BLaER1 (cell line): ENCODE results near the gene KCNMB3.
"Not testable (repeated sequence)": the region's sequence is repeated elsewhere in the genome, so short reads cannot be mapped to it uniquely, and the experiment has no call there.

Experiments used
- H3K27ac ChIP-seq: shearing (Covaris generic); formaldehyde crosslinking; 2 replicates; pipeline ENCODE4 v1.8.1; 2022
- H3K27me3 ChIP-seq: shearing (Covaris generic); formaldehyde crosslinking; 2 replicates; pipeline ENCODE4 v1.8.1; 2022
- H3K36me3 ChIP-seq: shearing (Covaris generic); formaldehyde crosslinking; 2 replicates; pipeline ENCODE4 v1.8.1; 2022
- H3K4me1 ChIP-seq: shearing (Covaris generic); formaldehyde crosslinking; 2 replicates; pipeline ENCODE4 v1.8.1; 2022
- H3K4me2 ChIP-seq: shearing (Covaris generic); formaldehyde crosslinking; 2 replicates; pipeline ENCODE4 v1.8.1; 2022
- H3K4me3 ChIP-seq: shearing (Covaris generic); formaldehyde crosslinking; 2 replicates; pipeline ENCODE4 v1.8.1; 2022
- H3K9ac ChIP-seq: shearing (Covaris generic); formaldehyde crosslinking; 2 replicates; pipeline ENCODE4 v1.8.1; 2022
- H3K9me3 ChIP-seq: shearing (Covaris generic); formaldehyde crosslinking; 2 replicates; pipeline ENCODE4 v1.8.1; 2022
- H4K20me1 ChIP-seq: shearing (Covaris generic); formaldehyde crosslinking; 2 replicates; pipeline ENCODE4 v1.8.1; 2022
- Cebpa-rat ChIP-seq: shearing (Covaris generic); IDR thresholded peaks from 2 replicates; pipeline ENCODE4 v1.8.1; 2022

KCNMB3 gene

GRCh38 chr3:179244878-179245277 is 6.0 kb downstream of the KCNMB3 start:
- H3K36me3 ChIP-seq, result no peaks in the 10 kb centered on the region
- H3K9ac ChIP-seq, result no peak overlapping the region
- no peak overlapping the region for H3K4me2 ChIP-seq
- no peak overlapping the region for H3K4me3 ChIP-seq
- H3K27me3 ChIP-seq, result no peaks in the 10 kb centered on the region
- no peak for TF ChIP-seq Cebpa-rat
- H3K27ac ChIP-seq, result no peak overlapping the region
- no peaks in the 10 kb centered on the region for H3K9me3 ChIP-seq
- H4K20me1 ChIP-seq, result no peaks in the 10 kb centered on the region
- no peaks in the 10 kb centered on the region for H3K4me1 ChIP-seq

GRCh38 chr3:179242859-179243258 is 8.1 kb downstream of the KCNMB3 start:
- not testable (repeated sequence) for H3K27me3 ChIP-seq, H3K27ac ChIP-seq, H3K9ac ChIP-seq, H3K36me3 ChIP-seq, H3K4me1 ChIP-seq, H4K20me1 ChIP-seq, H3K4me3 ChIP-seq, H3K9me3 ChIP-seq, H3K4me2 ChIP-seq

GRCh38 chr3:179240299-179240698 is 10.6 kb downstream of the KCNMB3 start:
- not testable (repeated sequence) for H3K4me3 ChIP-seq, H3K27ac ChIP-seq, H3K27me3 ChIP-seq, H3K9me3 ChIP-seq, H4K20me1 ChIP-seq, H3K4me1 ChIP-seq, H3K4me2 ChIP-seq, H3K36me3 ChIP-seq, H3K9ac ChIP-seq

- Histone ChIP-seq H3K27me3 (no peaks in the 10 kb centered on the region), H3K4me2 (peak overlapping the region; percentile 7; the same call in 1 of the 2 replicates), H3K4me3 (no peak overlapping the region), H3K9ac (no peak overlapping the region), H3K27ac (no peak overlapping the region), H3K36me3 (peaks cover 23% of the 10 kb centered on the region), H3K4me1 (peaks cover 8% of the 10 kb centered on the region; the same call in 1 of the 2 replicates), H4K20me1 (no peaks in the 10 kb centered on the region), H3K9me3 (no peaks in the 10 kb centered on the region)
- no peak for TF ChIP-seq Cebpa-rat
Measured at GRCh38 chr3:179236669-179237301, 14.1 kb downstream of the KCNMB3 start.

- Histone ChIP-seq H3K4me3 (no peak overlapping the region), H3K9me3 (no peaks in the 10 kb centered on the region), H3K27me3 (no peaks in the 10 kb centered on the region), H3K4me2 (no peak overlapping the region), H3K36me3 (peaks cover 46% of the 10 kb centered on the region), H3K9ac (no peak overlapping the region), H4K20me1 (no peaks in the 10 kb centered on the region), H3K4me1 (peaks cover 8% of the 10 kb centered on the region; the same call in 1 of the 2 replicates), H3K27ac (no peak overlapping the region)
- no peak; the same call in 1 of the 2 replicates for TF ChIP-seq Cebpa-rat
Measured at GRCh38 chr3:179234199-179234598, 16.7 kb downstream of the KCNMB3 start.

GRCh38 chr3:179233043-179233442 is 17.9 kb downstream of the KCNMB3 start:
- H3K36me3 ChIP-seq, result peaks cover 49% of the 10 kb centered on the region
- H4K20me1 ChIP-seq, result no peaks in the 10 kb centered on the region
- H3K27ac ChIP-seq, result no peak overlapping the region
- no peaks in the 10 kb centered on the region for H3K27me3 ChIP-seq
- TF ChIP-seq Cebpa-rat, result no peak
- H3K4me2 ChIP-seq, result no peak overlapping the region
- H3K9me3 ChIP-seq, result no peaks in the 10 kb centered on the region
- no peak overlapping the region for H3K4me3 ChIP-seq
- no peak overlapping the region for H3K9ac ChIP-seq
- H3K4me1 ChIP-seq, result peaks cover 8% of the 10 kb centered on the region; the same call in 1 of the 2 replicates

GRCh38 chr3:179229177-179229576 is 21.7 kb downstream of the KCNMB3 start:
- Histone ChIP-seq H3K27me3 (no peaks in the 10 kb centered on the region), H3K27ac (no peak overlapping the region), H4K20me1 (no peaks in the 10 kb centered on the region), H3K4me2 (no peak overlapping the region), H3K4me1 (no peaks in the 10 kb centered on the region), H3K9ac (no peak overlapping the region), H3K36me3 (peaks cover 69% of the 10 kb centered on the region), H3K9me3 (no peaks in the 10 kb centered on the region), H3K4me3 (no peak overlapping the region)
- no peak for TF ChIP-seq Cebpa-rat

- Histone ChIP-seq H3K9ac (no peak overlapping the region), H3K4me2 (no peak overlapping the region), H3K27me3 (no peaks in the 10 kb centered on the region), H3K4me3 (no peak overlapping the region), H3K36me3 (peaks cover 68% of the 10 kb centered on the region), H3K27ac (no peak overlapping the region), H3K4me1 (no peaks in the 10 kb centered on the region), H3K9me3 (no peaks in the 10 kb centered on the region), H4K20me1 (no peaks in the 10 kb centered on the region)
- no peak for TF ChIP-seq Cebpa-rat
Measured at GRCh38 chr3:179227349-179227748, 23.6 kb downstream of the KCNMB3 start.

- Histone ChIP-seq H3K9ac (no peak overlapping the region), H3K9me3 (no peaks in the 10 kb centered on the region), H3K4me2 (no peak overlapping the region), H3K27me3 (no peaks in the 10 kb centered on the region), H4K20me1 (no peaks in the 10 kb centered on the region), H3K36me3 (peaks cover 56% of the 10 kb centered on the region), H3K27ac (no peak overlapping the region), H3K4me3 (no peak overlapping the region), H3K4me1 (no peaks in the 10 kb centered on the region)
- TF ChIP-seq Cebpa-rat, result no peak
Measured at GRCh38 chr3:179224584-179224983, 26.3 kb downstream of the KCNMB3 start.

- no peak overlapping the region for H3K9ac ChIP-seq
- no peak overlapping the region for H3K27ac ChIP-seq
- H3K27me3 ChIP-seq, result no peaks in the 10 kb centered on the region
- no peak overlapping the region for H3K4me2 ChIP-seq
- no peak overlapping the region for H3K4me3 ChIP-seq
- TF ChIP-seq Cebpa-rat, result no peak
- H4K20me1 ChIP-seq, result no peaks in the 10 kb centered on the region
- no peaks in the 10 kb centered on the region for H3K4me1 ChIP-seq
- H3K9me3 ChIP-seq, result no peaks in the 10 kb centered on the region
- H3K36me3 ChIP-seq, result peaks cover 51% of the 10 kb centered on the region
Measured at GRCh38 chr3:179223548-179223947, 27.4 kb downstream of the KCNMB3 start.

GRCh38 chr3:179218213-179218612 is 32.7 kb downstream of the KCNMB3 start:
- not testable (repeated sequence) for H4K20me1 ChIP-seq, H3K4me2 ChIP-seq, H3K4me3 ChIP-seq, H3K9me3 ChIP-seq, H3K9ac ChIP-seq, H3K27me3 ChIP-seq, H3K27ac ChIP-seq, H3K4me1 ChIP-seq
- peaks cover 42% of the 10 kb centered on the region for H3K36me3 ChIP-seq

- peaks cover 44% of the 10 kb centered on the region for H3K36me3 ChIP-seq
- not testable (repeated sequence) for H3K4me1 ChIP-seq, H3K4me2 ChIP-seq, H3K9ac ChIP-seq, H3K4me3 ChIP-seq, H3K27me3 ChIP-seq, H3K9me3 ChIP-seq, H3K27ac ChIP-seq, H4K20me1 ChIP-seq
Measured at GRCh38 chr3:179215550-179215949, 35.4 kb downstream of the KCNMB3 start.
